T47D (cell line): ENCODE data around the gene CAPN7.
"Not testable (repeated sequence)": the region's sequence is repeated elsewhere in the genome, so short reads cannot be mapped to it uniquely, and the experiment has no call there.

Experiments
- DNase-seq, 2 experiments: peaks; one replicate each; pipeline versions ENCODE4 v3.0.0 to v3.0.0-alpha.2; 2011 to 2012; ENCODE audit warnings: low read depth in 1 of 2, low spot score in 1 of 2
- JUND ChIP-seq: IDR thresholded peaks from 2 replicates; pipeline ENCODE4 v1.6.1; 2012; ENCODE audit warnings: low read depth
- in situ Hi-C: cut with HindIII; loops from 2 replicates; pipeline ENCODE4 v1.10.0; 2016; ENCODE audit warnings: low sequenced_read_pairs, low pct_unique_long_range_greater_than_20kb

The CAPN7 gene

DNA sequence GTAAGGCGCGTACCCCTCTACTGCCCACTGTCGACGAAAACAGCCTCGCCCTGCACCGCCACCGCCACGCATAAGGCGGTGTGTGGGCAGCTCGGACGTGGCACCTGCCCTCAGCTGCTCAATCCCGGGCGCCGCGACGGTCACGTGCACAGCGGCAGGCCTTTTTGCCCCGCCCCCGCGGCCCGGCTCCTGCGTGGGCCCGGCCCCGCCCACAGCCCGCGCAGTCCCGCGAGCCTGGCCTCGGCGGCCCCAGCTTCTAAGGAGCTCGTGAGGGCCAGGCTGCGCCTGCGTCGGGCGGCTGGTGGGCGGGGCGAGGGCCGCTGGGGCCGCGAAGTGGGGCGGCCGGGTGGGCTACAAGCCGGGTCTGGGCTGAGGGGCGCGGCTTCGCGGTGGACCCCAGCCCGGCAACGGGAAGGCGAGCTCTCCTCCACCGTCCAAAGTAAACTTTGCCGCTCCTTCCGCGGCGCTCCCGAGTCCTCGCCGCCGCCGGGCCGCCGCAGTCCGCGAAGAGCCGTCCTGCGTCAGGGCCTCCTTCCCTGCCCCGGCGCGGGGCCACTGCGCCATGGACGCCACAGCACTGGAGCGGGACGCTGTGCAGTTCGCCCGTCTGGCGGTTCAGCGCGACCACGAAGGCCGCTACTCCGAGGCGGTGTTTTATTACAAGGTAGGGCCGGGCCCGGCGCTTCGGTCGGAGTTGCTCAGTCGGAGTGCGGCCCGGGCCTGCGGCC is at the start of gene CAPN7:
CAPN7 (plus strand) TSS at position 313 of the 728 bp plus-strand sequence; CDS start at position 563, 250 bp downstream.
- peak; percentile 96 to 99 for DNase-seq
- no peak for TF ChIP-seq JUND
- in situ Hi-C loops, result no loop called here

DNA sequence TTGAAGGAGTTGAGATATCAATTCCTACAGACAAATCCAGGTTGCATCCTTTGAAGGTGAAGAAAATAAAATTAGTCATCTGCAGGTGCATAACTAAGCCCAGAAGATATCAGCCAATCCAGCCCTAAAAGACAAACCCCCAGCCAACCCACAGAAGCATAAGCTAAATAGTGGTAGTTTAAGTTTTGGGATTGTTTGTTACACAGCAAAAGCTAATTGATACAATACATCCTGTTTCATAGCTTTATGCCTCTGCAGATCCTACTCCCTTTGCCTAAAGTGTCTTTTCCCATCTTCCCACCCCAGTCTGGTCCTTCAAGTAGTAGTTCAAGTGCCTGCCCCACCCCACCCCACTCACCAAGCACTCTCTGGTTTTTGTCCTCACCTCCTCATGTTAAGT is 48.6 kb upstream of the CAPN7 start:
- in situ Hi-C loops, result no loop called here
- no peak for TF ChIP-seq JUND
- DNase-seq, result no peak

DNA sequence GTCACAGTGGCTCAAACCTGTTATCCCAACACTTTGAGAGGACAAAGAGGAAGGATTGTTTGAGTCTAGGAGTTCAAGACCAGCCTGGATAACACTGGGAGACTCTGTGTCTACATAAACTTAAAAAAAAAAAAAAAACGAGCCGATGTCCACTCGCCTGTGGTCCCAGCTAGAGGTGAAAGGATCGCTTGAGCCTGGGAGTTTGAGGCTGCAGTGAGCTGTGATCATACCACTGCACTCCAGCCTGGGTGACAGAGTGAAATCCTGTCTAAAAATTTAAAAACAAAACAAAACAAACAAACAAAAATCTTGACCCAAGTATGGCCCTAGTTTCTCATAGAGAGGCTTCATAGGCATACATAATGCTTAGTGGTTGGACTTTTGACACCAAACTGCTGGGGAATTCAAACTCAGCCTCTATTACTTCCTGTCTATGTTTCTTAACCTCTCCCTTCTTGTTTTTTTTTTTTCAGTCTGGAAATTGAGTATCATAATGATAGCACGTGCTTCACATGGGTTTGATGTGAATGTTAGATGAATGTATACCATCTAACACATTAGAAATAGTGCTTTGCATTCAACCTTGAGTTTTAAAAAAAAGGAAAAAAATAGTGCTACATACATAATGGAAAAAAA is 46.4 kb upstream of the CAPN7 start:
- TF ChIP-seq JUND, result no peak
- no peak for DNase-seq
- in situ Hi-C loops, result no loop called here

DNA sequence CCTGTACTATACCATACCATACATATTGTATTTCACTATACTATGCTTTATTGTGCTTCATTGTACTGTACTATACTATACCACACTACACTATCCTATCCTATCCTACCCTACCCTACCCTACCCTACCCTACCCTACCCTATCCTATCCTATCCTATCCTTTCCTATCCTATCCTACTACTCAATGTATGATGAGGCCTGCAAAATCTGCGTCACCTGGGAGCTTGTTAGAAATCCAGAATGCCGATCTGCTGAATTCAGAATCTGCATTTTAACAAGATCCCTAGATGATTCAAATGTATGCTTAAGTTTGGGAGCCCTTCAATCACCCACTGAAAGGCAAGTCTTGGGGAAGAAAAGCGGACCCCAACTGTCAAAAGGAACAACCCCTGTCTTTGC is 45.4 kb upstream of the CAPN7 start:
- in situ Hi-C loops, result no loop called here
- DNase-seq, result no peak
- no peak for TF ChIP-seq JUND

DNA sequence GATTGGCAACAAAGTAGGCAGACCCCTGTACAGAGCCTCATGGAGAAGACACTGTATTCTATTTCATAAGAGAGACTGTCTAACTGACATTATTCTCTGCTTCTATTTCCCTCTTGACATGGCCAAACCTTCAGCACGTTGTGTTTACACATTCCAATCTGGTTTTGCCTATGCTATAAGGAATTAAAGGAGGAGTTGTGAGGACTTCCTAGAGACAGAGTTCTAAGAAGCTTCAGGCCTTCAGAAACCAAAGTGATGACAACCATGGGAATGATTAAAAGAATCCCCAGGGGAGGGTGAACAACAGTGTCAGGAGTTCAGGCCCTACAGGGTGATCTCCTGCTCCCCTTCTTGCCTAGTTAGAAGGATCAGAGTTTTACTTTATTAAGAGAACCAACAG is 44.9 kb upstream of the CAPN7 start:
- no peak for TF ChIP-seq JUND
- in situ Hi-C loops, result no loop called here
- no peak for DNase-seq

DNA sequence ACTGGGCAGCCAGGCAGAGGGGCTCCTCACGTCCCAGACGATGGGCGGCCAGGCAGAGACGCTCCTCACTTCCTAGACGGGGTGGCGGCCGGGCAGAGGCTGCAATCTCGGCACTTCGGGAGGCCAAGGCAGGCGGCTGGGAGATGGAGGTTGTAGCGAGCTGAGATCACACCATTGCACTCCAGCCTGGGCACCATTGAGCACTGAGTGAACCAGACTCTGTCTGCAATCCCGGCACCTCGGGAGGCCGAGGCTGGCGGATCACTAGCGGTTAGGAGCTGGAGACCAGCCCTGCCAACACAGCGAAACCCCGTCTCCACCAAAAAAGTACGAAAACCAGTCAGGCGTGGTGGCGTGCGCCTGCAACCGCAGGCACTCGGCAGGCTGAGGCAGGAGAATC is 42.4 kb upstream of the CAPN7 start:
- in situ Hi-C loops, DNase-seq: not testable (repeated sequence)

DNA sequence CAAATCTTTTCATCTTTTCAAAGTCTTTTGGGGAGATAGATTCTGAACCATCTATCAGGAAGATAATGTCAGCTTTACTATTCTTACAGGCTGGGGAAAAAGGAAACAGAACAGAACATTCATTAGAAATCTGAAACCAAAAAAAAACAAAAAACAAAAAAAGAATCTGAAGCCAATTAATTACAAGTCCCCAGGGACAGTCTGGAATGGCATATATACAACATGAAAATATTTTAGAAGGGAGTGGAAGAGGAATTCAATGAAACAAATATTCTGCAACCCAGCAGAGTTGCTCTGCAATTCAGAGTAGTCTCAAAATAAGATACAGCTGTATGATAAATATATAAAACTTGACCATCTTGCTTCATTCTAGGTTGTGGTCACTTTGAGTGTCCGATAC is 41.7 kb upstream of the CAPN7 start:
- TF ChIP-seq JUND, result no peak
- in situ Hi-C loops, result no loop called here
- DNase-seq, result no peak

DNA sequence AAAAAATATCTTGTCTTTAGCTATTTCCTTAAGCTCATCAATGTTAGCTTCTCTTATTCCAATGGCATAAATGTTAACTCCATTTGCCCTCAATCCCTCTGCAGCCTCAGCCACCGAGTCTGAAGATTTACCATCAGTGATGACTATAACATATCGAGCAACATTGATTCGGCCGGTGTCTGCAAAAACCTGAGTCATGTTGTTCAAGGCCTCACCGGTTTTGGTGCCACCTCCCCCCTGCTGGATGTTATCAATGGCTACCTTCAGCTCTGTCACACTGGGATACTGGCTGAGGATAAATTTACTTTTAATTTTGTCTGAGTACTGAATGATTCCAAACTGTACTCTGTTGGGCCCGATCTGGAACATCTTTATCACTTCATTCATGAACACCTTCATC is 41.0 kb upstream of the CAPN7 start:
- in situ Hi-C loops, result no loop called here
- no peak for TF ChIP-seq JUND
- DNase-seq, result no peak

DNA sequence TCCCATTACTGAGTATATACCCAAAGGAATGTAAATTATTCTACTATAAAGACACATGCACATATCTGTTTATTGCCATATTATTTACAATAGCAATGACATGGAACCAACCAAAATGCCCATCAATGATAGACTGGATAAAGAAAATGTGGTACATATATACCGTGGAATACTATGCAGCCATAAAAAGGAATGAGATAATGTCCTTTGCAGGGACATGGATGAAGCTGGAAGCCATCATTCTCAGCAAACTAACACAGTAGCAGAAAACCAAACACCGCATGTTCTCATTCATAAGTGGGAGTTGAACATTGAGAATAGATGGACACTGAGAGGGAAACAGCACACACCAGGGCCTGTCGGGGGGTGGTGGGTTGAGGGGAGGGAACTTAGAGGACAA is 39.7 kb upstream of the CAPN7 start:
- in situ Hi-C loops, DNase-seq: not testable (repeated sequence)

DNA sequence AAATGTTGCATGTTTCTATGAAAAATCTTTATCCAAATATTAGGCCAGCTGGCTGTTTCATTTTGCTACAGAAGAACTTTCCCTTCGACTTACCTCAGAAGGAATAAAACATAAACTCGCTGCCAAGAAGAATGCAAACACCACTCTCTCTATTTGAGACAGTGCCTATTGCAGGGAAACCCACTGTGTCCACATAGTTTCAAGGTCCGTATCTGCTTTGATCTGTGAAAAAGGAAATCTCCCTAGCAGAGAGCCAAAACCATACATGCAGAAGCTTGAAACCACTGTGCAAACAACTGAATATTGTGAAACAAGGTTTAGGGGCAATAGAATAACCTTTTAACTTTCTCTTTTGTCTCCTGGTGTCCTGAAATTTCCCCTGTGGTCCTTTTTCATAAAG is 35.0 kb upstream of the CAPN7 start:
- peak in 1 of 2 experiments; percentile 61 for DNase-seq
- no peak for TF ChIP-seq JUND
- in situ Hi-C loops, result no loop called here

DNA sequence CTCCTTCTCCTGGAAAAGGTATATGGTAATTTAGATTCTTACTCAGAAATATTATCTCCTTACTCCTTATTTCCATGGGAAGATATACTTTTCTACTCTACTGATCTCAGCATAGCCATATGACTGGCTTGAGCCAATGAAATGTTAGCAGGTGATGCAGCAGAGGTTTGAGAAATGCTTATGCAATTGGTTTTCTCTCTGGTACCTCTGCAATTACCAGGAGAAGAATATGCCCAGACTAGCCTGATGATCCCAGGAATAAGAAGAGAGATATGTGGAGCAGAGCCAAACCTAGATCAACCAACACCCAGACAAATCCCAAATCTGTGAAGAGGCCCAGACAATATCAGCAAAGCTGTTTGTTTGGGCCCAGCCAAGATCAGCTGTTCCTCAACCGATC is 33.2 kb upstream of the CAPN7 start:
- no peak for DNase-seq
- in situ Hi-C loops, result no loop called here
- TF ChIP-seq JUND, result no peak

DNA sequence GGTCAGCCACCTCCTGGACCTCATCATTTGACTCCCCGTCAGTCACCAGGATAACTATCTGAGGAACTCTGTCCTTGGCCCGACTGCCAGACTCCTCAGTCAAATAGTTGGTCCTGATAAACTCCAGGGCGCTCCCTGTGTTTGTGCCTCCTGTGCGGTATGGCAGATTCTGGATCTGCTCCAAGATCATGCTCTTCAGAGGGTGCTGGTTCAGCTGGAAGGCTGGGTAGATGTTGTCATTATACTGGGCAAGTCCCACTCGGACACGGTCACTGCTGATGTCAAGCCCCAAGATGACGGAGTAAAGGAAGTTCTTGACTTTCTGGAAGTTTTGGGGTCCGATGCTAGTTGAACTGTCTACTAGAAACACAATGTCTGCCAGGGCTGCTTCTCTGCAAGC is 31.1 kb upstream of the CAPN7 start:
- in situ Hi-C loops, result no loop called here
- no peak for TF ChIP-seq JUND
- no peak for DNase-seq

DNA sequence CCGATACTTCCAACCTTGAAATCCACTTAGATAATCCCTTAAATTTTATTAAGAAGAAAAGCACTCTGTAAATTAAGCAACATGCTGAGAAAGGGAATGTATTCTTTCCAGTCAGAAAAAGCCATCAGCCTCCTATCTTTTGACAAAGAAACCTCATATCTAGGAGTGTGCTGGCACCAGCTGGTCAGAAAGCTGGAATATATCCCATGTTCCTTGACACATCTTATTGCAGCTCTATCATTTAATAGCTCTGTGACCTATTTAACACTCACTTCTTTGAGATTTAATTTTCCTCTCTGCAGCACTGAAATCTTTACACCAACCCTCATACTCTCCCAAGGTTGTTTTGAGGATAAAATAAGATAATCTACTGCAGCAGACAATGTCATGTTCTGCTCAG is 30.4 kb upstream of the CAPN7 start:
- TF ChIP-seq JUND, result no peak
- no peak for DNase-seq
- in situ Hi-C loops, result no loop called here

DNA sequence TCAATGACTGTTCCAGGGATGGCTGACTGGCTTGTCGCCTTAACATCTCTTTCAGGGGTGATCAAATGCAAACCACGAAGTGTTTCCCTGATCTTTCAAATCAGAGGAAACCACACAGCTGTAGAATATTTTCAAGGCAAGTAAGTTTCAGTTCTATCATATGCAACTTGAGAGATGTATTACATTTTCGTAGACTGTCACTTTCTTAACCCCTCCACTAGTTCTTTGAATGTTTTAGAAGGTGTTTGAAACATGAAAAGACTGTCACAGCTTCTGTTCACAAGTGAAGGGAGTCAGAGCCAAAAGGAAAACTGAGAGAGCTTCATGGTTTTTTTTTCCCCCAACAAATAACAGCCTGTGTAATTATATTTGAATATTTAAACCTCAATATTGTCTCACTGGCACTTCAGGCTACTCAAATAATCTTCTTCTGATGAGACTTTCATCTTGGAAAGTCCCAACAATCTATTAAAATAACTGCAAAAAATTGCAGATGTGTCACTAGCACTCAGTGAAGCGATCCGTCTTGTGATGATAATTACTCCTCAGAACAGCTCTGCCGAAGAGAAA is 25.9 kb upstream of the CAPN7 start:
- in situ Hi-C loops, result no loop called here
- DNase-seq, result no peak
- TF ChIP-seq JUND, result no peak
